ENCODE data around the gene CLECL1. TPM values are rescaled to one million over a fixed set of nuclear protein-coding genes. Genes with fewer than 3 reads are reported as not detected.

The CLECL1 gene
- total RNA-seq, 1 donor from 2014 or later = not detected

DNA sequence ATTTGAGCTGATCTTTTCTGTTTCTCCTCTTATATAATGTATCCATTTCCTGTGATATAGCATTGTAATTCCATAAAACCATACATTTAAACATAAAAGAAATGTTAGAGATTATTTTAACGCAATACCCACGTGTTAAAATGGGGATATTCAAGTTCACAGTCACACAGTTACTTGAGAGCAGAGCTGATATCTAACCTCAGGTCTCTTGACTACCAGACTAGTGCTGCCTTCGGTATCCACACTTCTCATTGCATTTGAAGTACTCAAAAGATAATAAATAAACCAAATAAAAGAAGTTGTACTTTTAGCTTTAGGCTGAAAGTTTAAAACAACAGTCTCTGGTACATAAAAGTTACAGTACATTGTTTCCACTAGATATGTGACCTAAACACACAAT is 2.9 kb downstream of the CLECL1 start:
- Mint-ChIP-seq H3K27me3 (ENCODE audit: low read depth) (no peaks in the 10 kb centered on the region), H3K36me3 (ENCODE audit: low read depth) (no peaks in the 10 kb centered on the region), H3K9me3 (ENCODE audit: low read depth) (no peaks in the 10 kb centered on the region), H3K4me1 (ENCODE audit: low read depth) (peaks cover 5% of the 10 kb centered on the region), H3K27ac (ENCODE audit: unreplicated experiment) (no peak overlapping the region), H3K4me3 (ENCODE audit: unreplicated experiment) (no peak overlapping the region)
- TF ChIP-seq, protein P1, sequence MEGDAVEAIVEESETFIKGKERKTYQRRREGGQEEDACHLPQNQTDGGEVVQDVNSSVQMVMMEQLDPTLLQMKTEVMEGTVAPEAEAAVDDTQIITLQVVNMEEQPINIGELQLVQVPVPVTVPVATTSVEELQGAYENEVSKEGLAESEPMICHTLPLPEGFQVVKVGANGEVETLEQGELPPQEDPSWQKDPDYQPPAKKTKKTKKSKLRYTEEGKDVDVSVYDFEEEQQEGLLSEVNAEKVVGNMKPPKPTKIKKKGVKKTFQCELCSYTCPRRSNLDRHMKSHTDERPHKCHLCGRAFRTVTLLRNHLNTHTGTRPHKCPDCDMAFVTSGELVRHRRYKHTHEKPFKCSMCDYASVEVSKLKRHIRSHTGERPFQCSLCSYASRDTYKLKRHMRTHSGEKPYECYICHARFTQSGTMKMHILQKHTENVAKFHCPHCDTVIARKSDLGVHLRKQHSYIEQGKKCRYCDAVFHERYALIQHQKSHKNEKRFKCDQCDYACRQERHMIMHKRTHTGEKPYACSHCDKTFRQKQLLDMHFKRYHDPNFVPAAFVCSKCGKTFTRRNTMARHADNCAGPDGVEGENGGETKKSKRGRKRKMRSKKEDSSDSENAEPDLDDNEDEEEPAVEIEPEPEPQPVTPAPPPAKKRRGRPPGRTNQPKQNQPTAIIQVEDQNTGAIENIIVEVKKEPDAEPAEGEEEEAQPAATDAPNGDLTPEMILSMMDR (IDR thresholded peaks at IDR 0.05) = no peak
- no peak for DNase-seq (ENCODE audit: low spot score)

DNA sequence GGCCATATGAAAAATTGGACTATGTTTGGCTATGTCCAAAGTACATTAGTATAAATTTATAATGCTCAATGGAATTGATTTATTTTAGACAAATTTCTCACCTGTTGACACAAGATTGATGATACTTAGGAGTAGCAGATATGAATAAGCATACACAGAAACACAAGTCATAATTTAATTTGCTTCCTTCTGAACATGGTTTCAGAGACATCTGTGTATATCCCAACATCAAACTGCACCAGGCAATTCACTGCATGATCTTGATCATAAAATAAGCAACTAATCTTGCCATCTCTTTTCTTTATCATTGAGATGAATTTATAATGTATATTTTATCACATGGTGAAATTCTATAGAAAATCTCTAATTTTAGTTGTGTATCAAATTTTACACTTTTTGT is 3.8 kb downstream of the CLECL1 start:
- TF ChIP-seq, protein P1 (IDR thresholded peaks at IDR 0.05) = no peak
- DNase-seq (ENCODE audit: low spot score) = no peak
- Mint-ChIP-seq H3K27ac (ENCODE audit: unreplicated experiment) (no peak overlapping the region), H3K4me3 (ENCODE audit: unreplicated experiment) (no peak overlapping the region), H3K27me3 (ENCODE audit: low read depth) (no peaks in the 10 kb centered on the region), H3K36me3 (ENCODE audit: low read depth) (no peaks in the 10 kb centered on the region), H3K9me3 (ENCODE audit: low read depth) (no peaks in the 10 kb centered on the region), H3K4me1 (ENCODE audit: low read depth) (peaks cover 5% of the 10 kb centered on the region)

DNA sequence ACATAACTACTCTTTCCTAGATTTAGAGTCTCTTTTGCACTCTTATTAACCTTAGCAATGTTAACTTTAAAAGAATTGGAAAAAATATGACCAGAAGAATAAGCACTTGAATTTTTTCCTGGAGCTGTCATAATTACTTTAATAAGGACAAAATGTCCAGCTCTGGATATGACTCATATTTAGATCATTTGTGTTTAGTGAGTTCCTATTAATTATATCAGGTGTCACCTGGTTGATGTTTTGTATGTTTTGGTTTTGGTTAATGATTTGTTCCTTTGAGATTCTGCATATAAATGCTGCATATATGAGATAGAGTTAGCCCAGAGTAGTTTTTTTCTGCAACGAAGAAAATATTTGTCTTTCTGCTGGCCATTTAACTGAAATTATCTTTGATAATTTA is 5.1 kb downstream of the CLECL1 start:
- no peaks in the 10 kb centered on the region for H3K36me3 Mint-ChIP-seq (ENCODE audit: low read depth)
- H3K27ac Mint-ChIP-seq (ENCODE audit: unreplicated experiment) = no peak overlapping the region
- H3K9me3 Mint-ChIP-seq (ENCODE audit: low read depth) = no peaks in the 10 kb centered on the region
- H3K27me3 Mint-ChIP-seq (ENCODE audit: low read depth) = no peaks in the 10 kb centered on the region
- H3K4me1 Mint-ChIP-seq (ENCODE audit: low read depth) = peaks cover 5% of the 10 kb centered on the region
- TF ChIP-seq, protein P1 (IDR thresholded peaks at IDR 0.05) = no peak
- H3K4me3 Mint-ChIP-seq (ENCODE audit: unreplicated experiment) = no peak overlapping the region
- no peak for DNase-seq (ENCODE audit: low spot score)

DNA sequence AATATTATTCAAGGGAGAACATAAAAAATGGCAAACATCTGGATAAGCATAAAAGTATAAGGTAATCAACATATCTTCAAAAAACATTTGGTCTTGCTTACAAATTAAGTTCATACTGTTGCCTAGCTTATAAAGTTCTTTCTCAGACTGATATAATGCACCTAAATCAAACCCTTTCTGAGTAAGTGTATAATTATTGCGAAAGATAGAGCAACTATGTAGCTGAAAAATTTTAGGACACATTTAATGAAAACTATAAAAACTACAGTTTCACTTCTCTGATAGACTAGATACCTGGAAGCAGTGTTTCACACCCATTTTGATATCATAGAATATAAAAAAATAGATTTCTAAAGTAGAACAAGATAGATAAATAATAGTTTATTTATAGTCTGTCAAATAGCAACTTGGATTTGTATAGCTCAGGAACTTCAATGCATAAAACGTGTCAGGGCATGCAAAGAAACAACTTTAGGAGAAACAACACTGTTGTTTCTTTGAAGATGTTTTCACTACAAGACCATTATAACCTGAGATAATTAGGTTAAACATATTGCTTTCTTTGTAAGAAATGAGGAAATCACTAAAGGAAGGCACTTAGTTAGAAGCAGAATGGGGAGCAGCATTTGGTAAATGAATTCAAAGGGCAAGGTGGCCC is 7.6 kb downstream of the CLECL1 start:
- Mint-ChIP-seq H3K9me3 (ENCODE audit: low read depth) (no peaks in the 10 kb centered on the region), H3K27ac (ENCODE audit: unreplicated experiment) (no peak overlapping the region), H3K36me3 (ENCODE audit: low read depth) (no peaks in the 10 kb centered on the region), H3K4me1 (ENCODE audit: low read depth) (no peaks in the 10 kb centered on the region), H3K27me3 (ENCODE audit: low read depth) (peaks cover 6% of the 10 kb centered on the region), H3K4me3 (ENCODE audit: unreplicated experiment) (no peak overlapping the region)
- TF ChIP-seq, protein P1 (IDR thresholded peaks at IDR 0.05) = no peak
- no peak for DNase-seq (ENCODE audit: low spot score)

DNA sequence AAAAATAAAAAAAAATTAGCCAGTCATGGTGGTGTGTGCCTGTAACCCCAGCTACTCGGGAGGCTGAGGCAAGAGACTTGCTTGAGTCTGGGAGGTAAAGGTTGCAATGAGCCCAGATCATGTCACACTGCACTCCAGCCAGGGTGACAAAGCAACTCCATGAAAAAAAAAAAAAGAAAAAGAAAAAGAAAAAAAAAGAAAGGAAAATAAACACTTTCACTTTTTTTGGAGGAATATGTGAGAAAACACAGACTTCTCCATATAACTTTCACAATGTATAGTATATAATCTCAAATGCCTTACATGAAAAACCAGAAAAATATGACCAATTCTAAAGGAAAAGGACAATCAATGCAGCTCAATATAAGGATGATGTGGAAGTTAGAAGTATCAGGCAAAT is 8.9 kb downstream of the CLECL1 start:
- no peak for DNase-seq (ENCODE audit: low spot score)
- TF ChIP-seq, protein P1 (IDR thresholded peaks at IDR 0.05) = no peak
- Mint-ChIP-seq H3K27me3 (ENCODE audit: low read depth) (peaks cover 6% of the 10 kb centered on the region), H3K9me3 (ENCODE audit: low read depth) (no peaks in the 10 kb centered on the region), H3K36me3 (ENCODE audit: low read depth) (no peaks in the 10 kb centered on the region), H3K27ac (ENCODE audit: unreplicated experiment) (no peak overlapping the region), H3K4me1 (ENCODE audit: low read depth) (no peaks in the 10 kb centered on the region), H3K4me3 (ENCODE audit: unreplicated experiment) (no peak overlapping the region)
